C4-2B (cell line): Measurements from ENCODE around the gene MED12L.
A peak's percentile ranks its signal among the peaks of the same experiment; 100 is the strongest.

Experiments used
- H3K27ac ChIP-seq: fragments of 450-650 bp; 2 replicates; pipeline ENCODE4 v1.5.1; 2017
- CTCF ChIP-seq: fragments of 450-650 bp; conservative IDR thresholded peaks from 2 replicates; pipeline ENCODE4 v1.5.1; 2017; ENCODE audit warnings: mild to moderate bottlenecking
- ZFX ChIP-seq: fragments of 450-650 bp; IDR thresholded peaks from 2 replicates; pipeline ENCODE4 v1.6.1; 2017

Gene MED12L

GRCh38 chr3:151379083-151379734 is 293.7 kb downstream of the MED12L start:
- TF ChIP-seq CTCF, result peak; percentile 75
- no peak for TF ChIP-seq ZFX
- H3K27ac ChIP-seq, result no peak overlapping the region

DNA sequence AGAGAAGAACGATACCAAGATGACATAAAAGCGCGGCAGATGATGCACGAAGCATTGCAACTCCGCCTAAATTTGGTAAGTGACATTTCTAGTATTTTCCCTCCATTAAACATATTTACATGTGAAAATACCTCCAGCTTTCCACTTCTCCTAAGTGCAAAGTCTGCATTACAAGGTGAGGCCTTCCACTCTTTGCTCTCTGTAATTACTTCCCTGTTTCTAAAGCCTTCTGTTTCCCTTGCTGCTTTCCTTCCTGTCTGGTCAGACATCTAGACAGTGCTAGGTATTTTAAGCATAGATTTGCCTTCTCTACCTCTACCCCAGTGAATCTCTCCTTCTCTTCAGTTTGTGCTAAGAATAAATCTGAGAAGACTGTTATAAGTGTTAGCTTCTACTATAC is 297.2 kb downstream of the MED12L start:
- TF ChIP-seq CTCF, result no peak
- TF ChIP-seq ZFX, result no peak
- H3K27ac ChIP-seq, result no peak overlapping the region

DNA sequence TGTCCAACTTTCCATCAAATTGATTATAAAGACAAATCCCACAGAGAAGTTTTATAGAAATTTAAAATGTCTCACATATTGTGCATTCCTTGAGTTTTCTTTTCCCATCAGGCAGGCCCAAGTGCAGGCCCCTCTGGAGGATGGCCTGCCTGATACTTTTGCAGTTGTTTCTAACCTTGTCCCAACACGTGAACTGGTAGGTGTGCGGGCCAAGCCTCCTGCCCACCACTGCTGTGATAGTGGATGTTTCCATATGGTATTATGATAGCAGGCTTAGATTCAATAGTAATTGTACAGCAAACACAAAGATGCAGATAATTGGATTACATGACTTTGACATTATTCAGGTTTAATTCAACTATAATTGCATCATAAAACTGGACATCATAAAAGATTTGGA is 297.6 kb downstream of the MED12L start:
- no peak for TF ChIP-seq CTCF
- TF ChIP-seq ZFX, result no peak
- no peak overlapping the region for H3K27ac ChIP-seq

GRCh38 chr3:151383956-151384355 is 298.5 kb downstream of the MED12L start:
- no peak overlapping the region for H3K27ac ChIP-seq
- TF ChIP-seq CTCF, result no peak

DNA sequence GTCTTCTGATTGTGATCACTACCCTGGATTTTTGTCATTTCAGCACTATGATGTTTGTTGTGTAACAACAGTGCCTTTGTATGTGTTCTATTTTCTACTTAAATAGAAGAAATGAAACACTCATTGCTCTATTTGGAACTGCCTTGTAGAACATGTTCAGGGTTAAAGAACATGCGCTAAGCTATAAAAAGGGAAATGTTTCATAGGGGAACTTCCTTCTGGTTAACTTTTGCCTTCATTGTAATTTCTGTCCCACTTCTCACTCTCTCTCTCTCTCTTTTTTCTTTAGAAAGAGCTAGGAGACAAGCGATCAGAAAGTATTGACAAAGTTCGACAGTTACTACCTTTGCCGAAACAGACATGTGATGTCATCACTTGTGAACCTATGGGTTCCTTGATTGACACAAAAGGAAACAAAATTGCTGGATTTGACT is 299.3 kb downstream of the MED12L start, which contains the start of gene P2RY12:
P2RY12 (minus strand) TSS at position 13 of the 434 bp plus-strand sequence. CDS start 45,908 bp downstream, outside the sequence.
- no peak for TF ChIP-seq ZFX
- no peak for TF ChIP-seq CTCF
- H3K27ac ChIP-seq, result no peak within 1 kb of the TSS

- no peak for TF ChIP-seq ZFX
- TF ChIP-seq CTCF, result no peak
- H3K27ac ChIP-seq, result no peak overlapping the region
These were observed 300.6 kb downstream of the MED12L start for GRCh38 chr3:151386056-151386455.

DNA sequence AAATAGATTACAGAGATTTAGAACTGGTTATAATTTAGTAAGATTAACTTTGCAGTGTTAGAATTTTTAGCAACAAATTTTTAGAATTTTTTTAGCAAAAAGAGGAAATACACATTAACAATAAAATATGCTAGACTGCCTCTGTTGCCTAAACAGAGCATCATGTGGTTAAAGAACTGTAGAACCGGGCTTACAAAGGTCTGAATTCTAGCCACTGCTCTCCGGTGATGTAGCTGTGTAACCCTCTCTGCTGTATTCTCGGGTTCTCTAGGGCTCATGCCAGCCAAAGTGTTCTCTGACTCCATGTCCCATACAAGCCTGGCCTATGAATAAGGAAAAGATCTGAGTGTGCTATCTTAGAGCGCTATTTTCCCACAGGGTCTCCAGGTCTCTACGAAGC is 302.0 kb downstream of the MED12L start:
- no peak overlapping the region for H3K27ac ChIP-seq
- no peak for TF ChIP-seq CTCF
- TF ChIP-seq ZFX, result no peak
